Measurements from ENCODE around the gene CHST11. TPM values are rescaled to one million over a fixed set of nuclear protein-coding genes. Genes with fewer than 3 reads are reported as not detected.

The CHST11 gene
- total RNA-seq, 1 donor from 2014 or later = 3.9 TPM

- DNase-seq (ENCODE audit: low read depth, low spot score) = no peak
These were observed 237.4 kb downstream of the CHST11 start for GRCh38 chr12:104694161-104694560.

- no peak for DNase-seq (ENCODE audit: low read depth, low spot score)
These were observed 238.0 kb downstream of the CHST11 start for GRCh38 chr12:104694711-104695110.

- peak; percentile 30 for DNase-seq (ENCODE audit: low read depth, low spot score)
These were observed 238.9 kb downstream of the CHST11 start for GRCh38 chr12:104695453-104696148.

GRCh38 chr12:104697186-104697585, 240.4 kb downstream of the CHST11 start:
- no peak for DNase-seq (ENCODE audit: low read depth, low spot score)

- DNase-seq (ENCODE audit: low read depth, low spot score) = no peak
These were observed 242.1 kb downstream of the CHST11 start for GRCh38 chr12:104698871-104699270.

GRCh38 chr12:104699489-104700190, 242.9 kb downstream of the CHST11 start:
- DNase-seq (ENCODE audit: low read depth, low spot score) = no peak

GRCh38 chr12:104700324-104700723, 243.6 kb downstream of the CHST11 start:
- DNase-seq (ENCODE audit: low read depth, low spot score) = no peak

GRCh38 chr12:104701301-104701700, 244.6 kb downstream of the CHST11 start:
- no peak for DNase-seq (ENCODE audit: low read depth, low spot score)

GRCh38 chr12:104701756-104702155, 245.0 kb downstream of the CHST11 start:
- DNase-seq (ENCODE audit: low read depth, low spot score) = no peak

- no peak for DNase-seq (ENCODE audit: low read depth, low spot score)
These were observed 245.9 kb downstream of the CHST11 start for GRCh38 chr12:104702565-104703139.

GRCh38 chr12:104703372-104703771, 246.6 kb downstream of the CHST11 start:
- DNase-seq (ENCODE audit: low read depth, low spot score) = no peak

- DNase-seq (ENCODE audit: low read depth, low spot score) = no peak
These were observed 247.6 kb downstream of the CHST11 start for GRCh38 chr12:104704224-104704779.

GRCh38 chr12:104707194-104707593, 250.4 kb downstream of the CHST11 start:
- no peak for DNase-seq (ENCODE audit: low read depth, low spot score)

- DNase-seq (ENCODE audit: low read depth, low spot score) = no peak
These were observed 251.2 kb downstream of the CHST11 start for GRCh38 chr12:104707794-104708558.

GRCh38 chr12:104708891-104709290, 252.1 kb downstream of the CHST11 start:
- DNase-seq (ENCODE audit: low read depth, low spot score) = no peak

GRCh38 chr12:104709692-104710435, 253.1 kb downstream of the CHST11 start:
- no peak for DNase-seq (ENCODE audit: low read depth, low spot score)

GRCh38 chr12:104710940-104711689, 254.4 kb downstream of the CHST11 start:
- DNase-seq (ENCODE audit: low read depth, low spot score) = no peak

GRCh38 chr12:104712477-104712876, 255.7 kb downstream of the CHST11 start:
- no peak for DNase-seq (ENCODE audit: low read depth, low spot score)

- no peak for DNase-seq (ENCODE audit: low read depth, low spot score)
These were observed 256.2 kb downstream of the CHST11 start for GRCh38 chr12:104712968-104713367.

- no peak for DNase-seq (ENCODE audit: low read depth, low spot score)
These were observed 256.7 kb downstream of the CHST11 start for GRCh38 chr12:104713444-104713843.

Data from pulmonary artery endothelial cell (primary cell).